ELF-1 (cell line): ENCODE results near the gene EPHA2.

Source experiments
- DNase-seq: peaks from one replicate; pipeline ENCODE4 v3.0.0-alpha.2; 2016; ENCODE audit warnings: low read depth, low spot score

Gene EPHA2

GRCh38 chr1:16134906-16135305, 21.0 kb downstream of the EPHA2 start:
- DNase-seq, result no peak

- no peak for DNase-seq
Observed at GRCh38 chr1:16134066-16134801, 21.6 kb downstream of the EPHA2 start.

GRCh38 chr1:16133007-16133961, 22.6 kb downstream of the EPHA2 start:
- DNase-seq, result no peak

GRCh38 chr1:16132325-16132785, 23.5 kb downstream of the EPHA2 start:
- no peak for DNase-seq

GRCh38 chr1:16131636-16132324, 24.1 kb downstream of the EPHA2 start:
- no peak for DNase-seq

- DNase-seq, result no peak
Observed at GRCh38 chr1:16130827-16131226, 25.0 kb downstream of the EPHA2 start.

GRCh38 chr1:16129921-16130543, 25.8 kb downstream of the EPHA2 start:
- DNase-seq, result no peak

- DNase-seq, result no peak
Observed at GRCh38 chr1:16129316-16129715, 26.6 kb downstream of the EPHA2 start.

- DNase-seq, result peak; percentile 56
Observed at GRCh38 chr1:16128338-16128741, 27.5 kb downstream of the EPHA2 start.

GRCh38 chr1:16127676-16128337, 28.1 kb downstream of the EPHA2 start:
- DNase-seq, result no peak

- DNase-seq, result no peak
Observed at GRCh38 chr1:16126743-16127515, 28.9 kb downstream of the EPHA2 start.

GRCh38 chr1:16126160-16126559, 29.7 kb downstream of the EPHA2 start:
- no peak for DNase-seq

GRCh38 chr1:16125483-16125882, 30.4 kb downstream of the EPHA2 start:
- no peak for DNase-seq

- DNase-seq, result no peak
Observed at GRCh38 chr1:16125088-16125470, 30.8 kb downstream of the EPHA2 start.

- no peak for DNase-seq
Observed at GRCh38 chr1:16124377-16125087, 31.3 kb downstream of the EPHA2 start.

- no peak for DNase-seq
Observed at GRCh38 chr1:16122916-16123315, 33.0 kb downstream of the EPHA2 start.

GRCh38 chr1:16122350-16122881, 33.5 kb downstream of the EPHA2 start:
- no peak for DNase-seq

- DNase-seq, result no peak
Observed at GRCh38 chr1:16120940-16121410, 34.9 kb downstream of the EPHA2 start.

GRCh38 chr1:16120407-16120806, 35.5 kb downstream of the EPHA2 start:
- DNase-seq, result no peak
